ENCODE data around the gene RAPH1. TPM values are rescaled to one million over a fixed set of nuclear protein-coding genes. Genes with fewer than 3 reads are reported as not detected.

The RAPH1 gene
- total RNA-seq, 1 donor from 2014 or later = 38.6 TPM

DNA sequence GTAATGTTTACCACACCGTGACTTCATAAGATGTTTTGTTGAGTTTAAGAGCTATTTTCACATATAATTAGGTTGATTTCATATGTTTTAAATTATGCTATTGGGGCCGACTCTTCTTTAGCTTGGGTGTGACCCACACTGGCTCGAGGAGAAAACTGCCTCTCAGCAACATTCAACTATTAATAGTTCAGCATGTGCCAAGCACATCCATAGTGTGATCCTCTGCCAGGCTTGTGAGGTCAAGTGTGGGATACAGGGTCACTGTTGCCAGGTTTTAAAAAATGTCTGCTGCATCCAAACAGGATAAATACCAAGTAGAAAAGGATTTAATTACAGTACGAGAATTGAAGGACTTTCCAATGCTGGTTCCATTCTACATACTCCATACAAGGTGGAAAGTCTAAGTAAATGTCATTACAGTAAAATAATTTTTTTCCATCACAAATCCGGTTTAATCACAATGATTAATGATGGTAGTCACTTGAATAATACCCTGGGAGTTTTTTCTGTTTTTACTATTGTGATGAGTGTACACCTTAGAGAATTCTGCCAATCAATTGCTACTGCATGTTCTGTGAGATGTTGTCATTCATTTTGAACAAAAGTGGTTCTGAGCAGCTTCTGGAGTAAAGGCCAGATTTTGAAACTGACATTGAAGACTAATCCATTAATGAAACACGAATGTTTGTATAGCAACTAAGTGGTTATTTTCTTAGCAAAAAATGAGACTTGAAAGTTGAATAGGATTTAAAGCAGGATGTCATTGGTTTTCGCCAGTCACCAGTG lies 122.4 kb downstream of the RAPH1 start:
- Mint-ChIP-seq H3K4me1 (ENCODE audit: unreplicated experiment) (peaks cover 19% of the 10 kb centered on the region), H3K27ac (ENCODE audit: unreplicated experiment) (peak overlapping the region; percentile 77)
- TF ChIP-seq, protein P1, sequence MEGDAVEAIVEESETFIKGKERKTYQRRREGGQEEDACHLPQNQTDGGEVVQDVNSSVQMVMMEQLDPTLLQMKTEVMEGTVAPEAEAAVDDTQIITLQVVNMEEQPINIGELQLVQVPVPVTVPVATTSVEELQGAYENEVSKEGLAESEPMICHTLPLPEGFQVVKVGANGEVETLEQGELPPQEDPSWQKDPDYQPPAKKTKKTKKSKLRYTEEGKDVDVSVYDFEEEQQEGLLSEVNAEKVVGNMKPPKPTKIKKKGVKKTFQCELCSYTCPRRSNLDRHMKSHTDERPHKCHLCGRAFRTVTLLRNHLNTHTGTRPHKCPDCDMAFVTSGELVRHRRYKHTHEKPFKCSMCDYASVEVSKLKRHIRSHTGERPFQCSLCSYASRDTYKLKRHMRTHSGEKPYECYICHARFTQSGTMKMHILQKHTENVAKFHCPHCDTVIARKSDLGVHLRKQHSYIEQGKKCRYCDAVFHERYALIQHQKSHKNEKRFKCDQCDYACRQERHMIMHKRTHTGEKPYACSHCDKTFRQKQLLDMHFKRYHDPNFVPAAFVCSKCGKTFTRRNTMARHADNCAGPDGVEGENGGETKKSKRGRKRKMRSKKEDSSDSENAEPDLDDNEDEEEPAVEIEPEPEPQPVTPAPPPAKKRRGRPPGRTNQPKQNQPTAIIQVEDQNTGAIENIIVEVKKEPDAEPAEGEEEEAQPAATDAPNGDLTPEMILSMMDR (IDR thresholded peaks at IDR 0.05) = no peak

GRCh38 chr2:203407496-203407895 lies 127.6 kb downstream of the RAPH1 start:
- peaks cover 31% of the 10 kb centered on the region for H3K4me1 Mint-ChIP-seq (ENCODE audit: unreplicated experiment)
- TF ChIP-seq, protein P1 (IDR thresholded peaks at IDR 0.05) = no peak
- no peak overlapping the region for H3K4me3 Mint-ChIP-seq (ENCODE audit: unreplicated experiment)
- DNase-seq (ENCODE audit: extremely low spot score, unreplicated experiment) = no peak
- H3K27me3 Mint-ChIP-seq (ENCODE audit: unreplicated experiment) = no peaks in the 10 kb centered on the region
- no peaks in the 10 kb centered on the region for H3K9me3 Mint-ChIP-seq (ENCODE audit: unreplicated experiment)
- no peak overlapping the region for H3K27ac Mint-ChIP-seq (ENCODE audit: unreplicated experiment)
- peaks cover 54% of the 10 kb centered on the region for H3K36me3 Mint-ChIP-seq (ENCODE audit: unreplicated experiment)

More for the DNA sequence above, 122.4 kb downstream of the RAPH1 start:
- H3K4me3 Mint-ChIP-seq (ENCODE audit: unreplicated experiment) = no peak overlapping the region
- DNase-seq (ENCODE audit: extremely low spot score, unreplicated experiment) = no peak
- no peaks in the 10 kb centered on the region for H3K9me3 Mint-ChIP-seq (ENCODE audit: unreplicated experiment)
- H3K36me3 Mint-ChIP-seq (ENCODE audit: unreplicated experiment) = peaks cover 50% of the 10 kb centered on the region
- H3K27me3 Mint-ChIP-seq (ENCODE audit: unreplicated experiment) = no peaks in the 10 kb centered on the region

DNA sequence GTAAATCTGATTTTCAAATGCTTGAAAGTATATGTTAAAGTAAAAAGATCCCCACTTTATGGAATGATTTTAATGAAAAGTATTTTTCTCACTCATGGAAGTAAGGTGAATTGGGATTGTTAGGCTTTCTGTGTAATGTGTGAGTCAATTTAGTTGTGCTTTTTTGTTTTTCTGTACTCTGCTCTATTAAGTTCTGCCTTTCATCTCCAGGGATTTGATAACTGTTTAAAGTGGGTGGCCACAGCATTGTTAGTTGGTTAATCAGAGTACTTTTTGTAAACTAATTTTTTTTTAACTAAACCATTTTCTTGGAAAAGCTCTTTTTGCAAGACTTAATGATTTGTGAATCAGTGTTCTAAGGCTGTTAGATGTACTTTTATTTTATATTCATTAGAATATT lies 130.1 kb downstream of the RAPH1 start:
- Mint-ChIP-seq H3K9me3 (ENCODE audit: unreplicated experiment) (no peaks in the 10 kb centered on the region), H3K4me3 (ENCODE audit: unreplicated experiment) (no peak overlapping the region), H3K4me1 (ENCODE audit: unreplicated experiment) (peaks cover 39% of the 10 kb centered on the region), H3K27ac (ENCODE audit: unreplicated experiment) (no peak overlapping the region), H3K36me3 (ENCODE audit: unreplicated experiment) (peaks cover 46% of the 10 kb centered on the region), H3K27me3 (ENCODE audit: unreplicated experiment) (no peaks in the 10 kb centered on the region)
- DNase-seq (ENCODE audit: extremely low spot score, unreplicated experiment) = no peak
- TF ChIP-seq, protein P1 (IDR thresholded peaks at IDR 0.05) = no peak

GRCh38 chr2:203400805-203401585 lies 134.1 kb downstream of the RAPH1 start:
- peak overlapping the region; percentile 46 for H3K27ac Mint-ChIP-seq (ENCODE audit: unreplicated experiment)
- TF ChIP-seq, protein P1 (IDR thresholded peaks at IDR 0.05) = no peak

GRCh38 chr2:203399031-203399430 lies 136.1 kb downstream of the RAPH1 start:
- DNase-seq (ENCODE audit: extremely low spot score, unreplicated experiment) = no peak
- no peak overlapping the region for H3K27ac Mint-ChIP-seq (ENCODE audit: unreplicated experiment)
- no peaks in the 10 kb centered on the region for H3K27me3 Mint-ChIP-seq (ENCODE audit: unreplicated experiment)
- TF ChIP-seq, protein P1 (IDR thresholded peaks at IDR 0.05) = no peak
- H3K36me3 Mint-ChIP-seq (ENCODE audit: unreplicated experiment) = peaks cover 39% of the 10 kb centered on the region
- H3K9me3 Mint-ChIP-seq (ENCODE audit: unreplicated experiment) = no peaks in the 10 kb centered on the region
- H3K4me3 Mint-ChIP-seq (ENCODE audit: unreplicated experiment) = no peak overlapping the region
- H3K4me1 Mint-ChIP-seq (ENCODE audit: unreplicated experiment) = peaks cover 42% of the 10 kb centered on the region

More at GRCh38 chr2:203400805-203401585, 134.1 kb downstream of the RAPH1 start:
- peaks cover 49% of the 10 kb centered on the region for H3K4me1 Mint-ChIP-seq (ENCODE audit: unreplicated experiment)
- no peak overlapping the region for H3K4me3 Mint-ChIP-seq (ENCODE audit: unreplicated experiment)
- peaks cover 36% of the 10 kb centered on the region for H3K36me3 Mint-ChIP-seq (ENCODE audit: unreplicated experiment)
- no peak for DNase-seq (ENCODE audit: extremely low spot score, unreplicated experiment)
- H3K9me3 Mint-ChIP-seq (ENCODE audit: unreplicated experiment) = no peaks in the 10 kb centered on the region
- no peaks in the 10 kb centered on the region for H3K27me3 Mint-ChIP-seq (ENCODE audit: unreplicated experiment)

All from osteocyte (in vitro differentiated cells).